PFSK-1 (cell line): ENCODE data around the gene SPTB.

Experiments
- POLR2AphosphoS5 ChIP-seq: IDR thresholded peaks from 2 replicates; pipeline ENCODE4 v1.6.1; 2012; ENCODE audit warnings: low read depth, mild to moderate bottlenecking, control low read depth, low read length, moderate library complexity
- TAF1 ChIP-seq: IDR thresholded peaks from 2 replicates; pipeline ENCODE4 v1.6.1; 2012; ENCODE audit warnings: low read length, control low read depth, borderline replicate concordance; ENCODE audit not compliant: insufficient read depth

GRCh38 chr14:64834965-64835364 lies 44.7 kb downstream of the SPTB start:
- no peak for TF ChIP-seq POLR2AphosphoS5
- no peak for TF ChIP-seq TAF1
